ENCODE measurements around the gene TXNDC15. TPM values are rescaled to one million over a fixed set of nuclear protein-coding genes. Genes with fewer than 3 reads are reported as not detected.
A peak's percentile ranks its signal among the peaks of the same experiment; 100 is the strongest.

TXNDC15 gene
- total RNA-seq, 1 donor = 141 TPM

- no peak overlapping the region for H3K4me3 ChIP-seq (ENCODE audit: low read depth, low read length)
- no peak for TF ChIP-seq CTCF (IDR thresholded peaks at IDR 0.05; ENCODE audit: insufficient read depth, low read depth, low read length)
- DNase-seq (ENCODE audit: low read depth) = no peak
These were observed 16.8 kb upstream of the TXNDC15 start for GRCh38 chr5:134857401-134857800.

GRCh38 chr5:134864707-134865106 lies 9.5 kb upstream of the TXNDC15 start:
- no peak for DNase-seq (ENCODE audit: low read depth)
- no peak overlapping the region for H3K4me3 ChIP-seq (ENCODE audit: low read depth, low read length)
- TF ChIP-seq CTCF (IDR thresholded peaks at IDR 0.05; ENCODE audit: insufficient read depth, low read depth, low read length) = no peak

GRCh38 chr5:134873494-134873893 lies 677 bp upstream of the TXNDC15 start:
- DNase-seq (ENCODE audit: low read depth) = no peak
- no peak overlapping the region for H3K4me3 ChIP-seq (ENCODE audit: low read depth, low read length)

GRCh38 chr5:134874831-134875655 lies 872 bp downstream of the TXNDC15 start:
- peak; percentile 94 for DNase-seq (ENCODE audit: low read depth)
- no peak for TF ChIP-seq CTCF (IDR thresholded peaks at IDR 0.05; ENCODE audit: insufficient read depth, low read depth, low read length)
- peak overlapping the region; percentile 84 for H3K4me3 ChIP-seq (ENCODE audit: low read depth, low read length)

More at GRCh38 chr5:134873494-134873893, 677 bp upstream of the TXNDC15 start:
- TF ChIP-seq CTCF (IDR thresholded peaks at IDR 0.05; ENCODE audit: insufficient read depth, low read depth, low read length) = no peak

- no peak for TF ChIP-seq CTCF (IDR thresholded peaks at IDR 0.05; ENCODE audit: insufficient read depth, low read depth, low read length)
- DNase-seq (ENCODE audit: low read depth) = no peak
- no peak overlapping the region for H3K4me3 ChIP-seq (ENCODE audit: low read depth, low read length)
These were observed 3.0 kb downstream of the TXNDC15 start for GRCh38 chr5:134877159-134877558.

GRCh38 chr5:134878403-134878802 lies 4.2 kb downstream of the TXNDC15 start:
- no peak for DNase-seq (ENCODE audit: low read depth)
- TF ChIP-seq CTCF (IDR thresholded peaks at IDR 0.05; ENCODE audit: insufficient read depth, low read depth, low read length) = no peak
- no peak overlapping the region for H3K4me3 ChIP-seq (ENCODE audit: low read depth, low read length)

Measured in fibroblast of villous mesenchyme (primary cell).